GM23248 (cell line): ENCODE data around the gene TRIO.

Source experiments
- EZH2 ChIP-seq: fragments of 200-600 bp; sonication (generic); IDR thresholded peaks from 2 replicates; pipeline ENCODE4 v1.6.1; 2018; ENCODE audit warnings: antibody characterized with exemption, mild to moderate bottlenecking; ENCODE audit not compliant: insufficient read depth, poor library complexity, severe bottlenecking
- EZH2phosphoT487 ChIP-seq: fragments of 200-600 bp; sonication (generic); IDR thresholded peaks from 2 replicates; pipeline ENCODE4 v1.6.1; 2018; ENCODE audit warnings: antibody characterized with exemption, moderate library complexity, mild to moderate bottlenecking, low read depth; ENCODE audit not compliant: insufficient read depth

DNA sequence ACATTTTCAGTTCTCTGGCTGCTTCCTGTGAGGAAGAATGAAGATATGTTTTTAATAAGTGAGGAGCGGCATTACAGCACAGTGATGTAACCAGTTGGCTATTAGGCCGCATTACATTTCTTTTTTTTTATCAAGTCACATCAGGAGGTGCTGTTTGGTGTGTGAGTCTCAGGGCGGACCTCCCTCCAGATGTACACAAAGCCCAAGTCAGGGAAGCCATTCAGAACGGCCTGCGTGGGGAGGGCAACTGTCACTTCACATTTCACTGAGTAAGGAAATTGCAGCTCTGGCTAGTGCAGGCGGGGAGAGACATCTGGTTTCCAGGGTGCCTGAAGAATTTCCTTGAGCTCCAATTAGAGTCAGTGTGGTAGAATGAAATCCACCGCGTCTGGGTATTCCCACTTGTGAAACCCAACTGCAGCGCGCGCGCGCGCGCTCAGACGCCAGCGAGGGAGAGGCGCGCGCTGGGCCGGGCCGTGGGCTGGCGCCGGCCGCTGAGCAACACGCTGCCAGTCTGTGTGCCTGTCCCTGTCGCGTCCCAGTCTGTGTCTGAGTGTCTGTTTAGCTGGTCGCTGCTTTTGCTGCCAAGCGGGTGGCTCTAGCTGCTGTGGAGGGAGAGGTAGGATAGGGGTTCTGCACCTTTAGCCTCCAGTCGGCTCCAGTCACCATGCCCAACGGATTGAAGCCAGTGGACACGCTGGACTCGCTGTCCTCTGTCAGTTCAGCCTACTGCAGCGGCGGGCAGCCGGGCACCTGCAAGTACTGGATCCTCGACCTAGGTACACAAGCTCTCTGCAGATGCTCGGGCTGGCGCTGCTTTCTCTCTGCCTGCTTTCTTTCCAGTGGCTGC is 297.7 kb downstream of the TRIO start:
- no peak for TF ChIP-seq EZH2
- no peak for TF ChIP-seq EZH2phosphoT487
